HG03066 (cell line): ENCODE data around the gene VPS41.

Source experiments
- ATAC-seq: cut with Tn5 transposase; IDR thresholded peaks from one replicate; pipeline ENCODE4 v1.9.1; 2021; ENCODE audit warnings: low read depth; ENCODE audit not compliant: unreplicated experiment

Gene VPS41

DNA sequence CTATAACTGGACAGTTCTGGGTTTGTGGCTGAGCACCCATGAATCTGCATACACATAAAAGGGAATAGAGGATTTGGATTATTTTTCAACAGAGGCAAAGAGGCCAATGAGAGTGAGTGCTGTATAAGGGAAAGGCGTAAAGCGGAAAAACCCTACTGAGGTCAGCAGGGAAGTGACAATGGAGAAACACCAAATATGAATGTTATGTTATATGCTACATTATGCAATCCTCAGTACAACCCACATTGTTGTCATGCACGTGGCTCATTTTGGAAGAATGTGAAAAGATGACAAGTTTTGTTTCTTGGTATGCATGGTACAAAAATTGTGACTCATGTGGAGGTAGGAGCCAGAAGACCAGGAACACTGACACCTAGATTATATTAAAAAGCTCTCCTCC lies 164.2 kb downstream of the VPS41 start:
- no peak for ATAC-seq

DNA sequence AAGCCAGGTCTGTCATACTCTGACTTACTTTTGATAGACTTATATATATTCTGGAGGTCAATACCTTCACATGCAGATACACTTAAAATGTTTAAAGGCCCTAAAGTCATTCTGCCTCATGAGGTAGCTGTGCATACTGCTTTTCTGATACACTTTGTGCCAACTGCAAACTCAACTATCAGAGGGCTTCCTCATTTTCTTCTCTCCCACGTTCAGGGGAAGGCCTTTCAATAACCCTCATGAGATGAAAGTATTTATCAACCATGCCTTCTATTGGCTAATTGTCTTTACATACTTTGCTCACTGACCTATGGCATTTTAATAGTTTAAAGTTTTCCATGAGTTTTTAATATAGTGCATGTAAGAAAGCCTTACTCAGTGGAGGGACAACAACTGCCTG lies 165.1 kb downstream of the VPS41 start:
- no peak for ATAC-seq

DNA sequence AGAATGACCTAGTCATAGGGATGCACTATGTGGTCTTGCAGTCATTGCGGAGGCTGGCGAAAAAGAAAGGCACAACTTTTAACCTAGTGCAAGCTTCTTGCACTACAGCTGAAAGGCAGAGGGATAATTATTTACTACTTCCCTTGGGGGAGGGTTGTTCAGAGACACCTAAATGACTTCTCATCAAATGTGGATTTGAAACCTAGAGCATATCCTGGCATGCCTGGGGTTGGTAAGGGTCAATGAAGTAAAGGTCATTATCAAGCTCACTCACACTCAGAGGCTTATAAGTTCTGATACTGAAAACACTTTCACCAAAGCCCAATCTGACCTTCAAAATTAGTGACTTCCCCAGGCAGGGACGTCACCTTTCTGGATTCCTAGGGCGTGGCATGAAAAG lies 168.9 kb downstream of the VPS41 start:
- ATAC-seq: no peak

DNA sequence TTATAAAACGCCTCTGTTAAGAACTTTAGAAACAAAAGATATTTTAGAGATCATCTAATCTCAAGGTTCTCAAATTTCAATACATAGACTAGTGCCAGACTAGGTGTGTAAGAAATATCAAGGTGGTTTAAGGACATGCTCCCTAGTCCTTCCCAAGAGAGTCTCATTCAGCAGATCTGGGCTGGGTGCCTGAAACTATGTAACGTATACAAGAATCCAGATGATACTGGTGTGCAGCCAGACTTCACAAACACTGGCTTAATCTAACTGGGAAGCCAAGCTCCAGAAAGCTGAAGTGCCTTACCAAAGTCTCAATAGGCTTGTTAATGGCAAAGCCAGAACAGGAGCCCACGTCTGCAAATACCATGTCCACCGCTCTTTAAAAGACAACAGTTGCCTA lies 172.9 kb downstream of the VPS41 start:
- no peak for ATAC-seq

DNA sequence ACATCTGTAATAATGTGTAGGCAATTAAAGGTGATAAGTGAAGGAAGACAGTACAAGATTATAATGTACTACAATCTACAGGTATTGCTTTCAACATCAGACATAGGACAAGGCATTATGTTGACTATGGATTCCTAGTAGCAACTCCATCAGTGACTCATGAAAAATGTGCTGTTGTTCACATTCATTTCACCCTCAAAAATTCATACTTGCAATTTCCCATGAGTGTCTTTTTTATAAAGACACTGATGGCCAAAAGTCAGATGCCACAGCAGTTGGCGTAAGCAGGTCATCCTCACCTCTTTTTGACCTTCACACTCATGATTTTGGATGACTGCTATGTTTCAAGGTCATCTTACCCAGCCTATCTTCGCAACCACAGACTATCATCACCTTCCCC lies 177.8 kb downstream of the VPS41 start:
- ATAC-seq: no peak

DNA sequence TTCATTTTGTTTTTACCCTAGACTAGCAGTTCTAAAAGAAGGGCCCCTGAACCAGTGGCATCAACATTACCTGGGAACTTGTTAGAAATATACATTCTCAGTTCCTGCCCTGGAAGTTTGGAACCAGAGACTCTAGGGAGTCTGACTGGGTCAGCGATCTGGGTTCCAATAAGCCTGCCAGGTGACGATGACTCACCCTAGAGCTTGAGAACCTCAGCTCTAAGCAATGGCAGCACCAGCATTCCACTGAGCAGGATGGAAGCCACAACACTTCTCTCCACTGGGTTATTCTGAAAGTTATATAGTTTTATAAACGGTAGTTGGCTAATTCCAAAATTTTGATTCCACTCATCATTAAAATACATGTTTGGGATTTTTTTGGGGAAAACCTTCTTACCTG lies 180.8 kb downstream of the VPS41 start:
- ATAC-seq: no peak

DNA sequence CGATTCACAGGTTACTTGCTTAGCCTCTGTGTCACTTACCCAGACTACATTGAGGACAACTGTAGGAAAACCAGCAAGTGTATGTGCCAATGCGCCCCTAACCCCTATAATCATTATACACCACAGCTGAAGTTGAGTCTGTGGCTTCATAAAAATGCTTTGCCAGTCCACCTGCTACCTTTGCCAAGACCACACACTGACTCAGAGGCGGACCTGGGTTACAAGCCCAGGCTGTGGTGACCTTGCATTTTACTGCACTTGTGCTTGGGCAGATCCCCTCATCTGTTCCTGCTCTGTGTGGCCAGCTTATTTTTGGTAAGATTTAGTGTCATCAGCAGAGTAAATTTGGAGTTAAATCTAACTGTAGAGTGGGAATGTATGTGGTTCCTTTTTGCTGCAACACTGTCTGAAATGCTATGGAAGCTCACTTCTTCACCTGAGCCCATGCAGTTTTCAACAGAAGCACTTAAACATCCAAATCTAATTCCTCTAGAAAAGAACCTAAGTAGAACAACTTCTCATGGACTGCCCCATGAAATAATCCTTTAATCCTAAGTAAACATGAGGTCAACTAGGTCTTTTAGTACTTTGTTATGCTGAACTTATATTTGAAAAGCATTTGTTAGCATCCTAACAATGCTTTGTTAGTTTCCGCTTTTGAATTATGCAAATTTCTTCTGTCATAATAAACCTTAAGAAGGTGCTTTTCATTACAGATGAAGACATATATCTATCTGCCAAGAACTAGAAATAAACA lies 181.6 kb downstream of the VPS41 start:
- ATAC-seq: no peak

DNA sequence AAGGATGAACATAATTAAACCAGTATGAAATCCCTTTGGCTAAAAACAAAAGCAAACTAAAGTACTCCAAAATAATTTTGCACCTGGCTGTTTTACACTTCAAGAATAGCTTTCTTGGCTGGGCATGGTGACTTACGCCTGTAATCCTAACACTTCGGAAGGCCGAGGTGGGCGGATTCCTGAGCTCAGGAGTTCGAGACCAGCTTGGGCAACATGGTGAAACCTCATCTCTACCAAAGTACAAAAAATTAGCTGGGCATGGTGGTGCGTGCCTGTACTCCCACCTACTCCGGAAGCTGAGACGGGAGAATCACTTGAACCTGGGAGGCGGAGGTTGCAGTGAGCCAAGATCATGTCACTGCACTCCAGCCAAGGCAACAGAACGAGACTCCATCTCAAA lies 185.7 kb downstream of the VPS41 start:
- no peak for ATAC-seq

DNA sequence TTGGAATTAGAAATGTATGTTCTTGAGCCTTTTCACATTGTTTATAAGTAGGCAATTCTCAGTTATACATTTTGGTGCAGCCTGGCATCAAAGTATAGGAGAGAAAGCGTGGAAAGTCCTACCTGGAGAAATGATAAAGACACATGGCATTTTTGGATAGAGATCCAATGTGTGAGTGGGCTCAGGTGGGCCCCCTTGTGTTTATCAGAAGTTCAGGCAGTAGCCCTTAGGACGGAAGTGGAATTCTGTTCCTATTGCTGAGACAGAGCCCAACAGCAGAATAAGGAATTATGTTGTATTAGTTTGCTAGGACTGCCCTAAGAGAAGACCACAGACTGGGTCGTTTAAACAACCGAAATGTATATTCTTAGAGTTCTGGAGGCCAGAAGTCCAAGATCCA lies 192.6 kb downstream of the VPS41 start:
- ATAC-seq: no peak

DNA sequence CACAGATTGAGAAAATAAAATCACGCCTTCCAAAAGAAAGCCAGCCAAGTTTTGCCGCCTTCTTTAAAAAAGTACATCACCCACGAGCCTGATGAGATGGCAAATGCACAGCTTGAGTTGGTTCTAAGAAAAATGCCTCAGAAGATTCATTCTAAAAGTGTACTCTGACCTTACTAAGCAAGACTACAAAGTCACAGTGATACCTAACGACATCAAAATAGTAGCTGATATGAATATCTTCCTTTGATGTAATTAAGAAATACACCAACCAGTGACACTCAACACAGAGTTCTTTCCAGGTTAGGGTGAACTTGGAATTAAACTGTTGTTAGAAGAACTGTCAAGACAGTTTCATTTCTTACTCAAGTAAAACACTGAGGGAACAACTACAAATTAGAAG lies 199.9 kb downstream of the VPS41 start:
- no peak for ATAC-seq

DNA sequence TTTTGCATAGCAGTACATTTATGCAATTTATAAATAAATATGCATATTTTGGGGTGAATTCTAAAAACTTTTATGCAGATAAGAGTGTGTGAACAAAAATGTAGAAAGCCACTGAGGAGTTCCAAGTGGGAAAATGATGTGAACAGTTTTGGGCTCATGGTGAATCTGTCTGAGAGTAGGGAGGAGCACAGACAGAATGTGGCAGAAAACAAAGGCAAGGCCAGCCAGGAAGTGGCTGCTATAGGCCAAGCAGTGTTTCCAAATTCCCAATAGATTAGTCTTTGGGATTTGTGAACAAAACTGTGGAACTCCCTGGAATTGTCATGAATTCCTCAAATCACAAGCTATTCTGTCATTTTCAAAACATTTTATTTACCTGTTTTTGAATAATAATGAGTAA lies 204.2 kb downstream of the VPS41 start:
- no peak for ATAC-seq

DNA sequence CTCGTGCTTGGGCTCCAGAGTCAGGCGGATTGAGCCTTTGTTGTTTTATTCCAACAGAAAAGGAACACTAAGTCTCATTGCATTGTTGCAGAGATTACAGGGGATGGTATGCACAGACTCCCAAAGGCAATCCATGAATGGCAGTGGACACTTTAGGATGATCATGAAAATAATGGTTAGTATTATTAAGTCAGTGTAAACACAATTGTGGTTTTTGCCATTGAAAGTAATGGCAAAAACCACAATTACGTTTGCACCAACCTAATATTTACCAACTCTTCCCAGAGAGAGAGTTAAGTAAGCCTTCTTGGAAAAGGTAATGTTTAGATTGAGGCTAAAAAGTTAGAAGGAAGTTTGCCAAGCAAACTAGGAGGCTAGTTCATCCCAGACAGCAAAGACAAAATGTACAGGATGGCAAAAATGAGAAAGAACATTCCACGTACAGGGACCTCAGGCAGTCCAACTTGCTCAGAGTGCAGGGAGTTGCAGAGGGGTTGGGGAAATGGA lies 204.9 kb downstream of the VPS41 start:
- no peak for ATAC-seq

DNA sequence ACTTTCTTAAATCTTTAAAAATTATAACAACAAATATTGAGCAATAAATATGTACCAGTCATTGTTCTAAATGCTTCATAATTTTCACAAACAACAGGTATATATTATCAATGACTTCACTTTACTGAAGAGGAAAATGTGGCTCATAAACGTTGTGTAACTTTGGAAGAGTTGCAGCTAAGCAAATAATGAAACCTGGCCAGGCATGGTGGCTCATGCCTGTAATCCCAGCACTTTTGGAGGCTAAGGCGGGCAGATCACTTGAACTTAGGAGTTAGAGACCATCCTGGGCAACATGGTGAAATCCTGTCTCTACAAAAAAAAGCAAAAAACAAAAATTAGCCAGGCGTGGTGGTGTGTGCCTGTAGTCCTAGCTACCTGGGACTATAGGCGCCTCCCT lies 205.9 kb downstream of the VPS41 start:
- no peak for ATAC-seq

DNA sequence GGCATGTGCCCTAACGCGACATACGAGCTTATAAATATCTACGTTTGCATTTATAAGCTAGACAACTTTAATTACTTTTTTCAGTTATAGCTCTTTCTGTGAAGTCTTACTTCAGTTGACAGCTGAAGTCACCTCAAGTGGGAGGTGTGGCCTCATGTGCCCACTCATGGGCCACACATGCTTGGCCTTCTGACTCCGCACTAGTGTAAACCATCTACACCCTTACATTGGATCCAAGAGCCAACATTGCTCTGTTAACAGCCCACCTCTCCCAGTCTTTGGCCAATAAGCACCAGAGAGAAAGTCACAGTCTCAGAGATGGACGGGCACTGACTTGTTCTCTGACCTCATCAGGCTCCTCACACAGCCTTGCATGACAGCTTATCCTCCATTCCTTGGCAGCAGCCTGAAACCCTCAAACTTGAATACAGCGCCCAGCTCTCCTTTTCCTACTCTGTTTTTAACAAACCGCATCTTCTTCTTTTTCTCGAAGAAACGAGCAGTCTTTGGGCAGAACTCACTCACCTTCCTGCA lies 206.9 kb downstream of the VPS41 start:
- ATAC-seq: no peak

DNA sequence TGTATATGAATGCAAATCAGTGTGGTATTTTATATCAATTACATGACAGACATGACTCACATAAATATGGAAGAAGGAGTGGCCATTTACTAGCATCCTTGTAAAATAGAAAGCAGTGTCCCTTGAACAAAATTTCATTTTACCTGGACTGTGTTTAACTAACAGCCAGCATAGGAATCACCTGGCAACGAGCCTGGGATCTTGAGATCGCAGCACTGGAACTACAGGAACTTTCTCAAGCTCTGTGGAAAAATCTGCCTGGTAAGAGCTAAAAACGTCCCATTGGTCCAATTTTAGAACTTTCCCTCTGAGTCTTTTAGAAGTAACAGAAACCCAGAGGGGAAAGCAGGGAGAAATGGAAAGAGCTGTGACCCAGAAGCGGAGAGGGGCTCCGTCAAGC lies 208.9 kb downstream of the VPS41 start:
- no peak for ATAC-seq

DNA sequence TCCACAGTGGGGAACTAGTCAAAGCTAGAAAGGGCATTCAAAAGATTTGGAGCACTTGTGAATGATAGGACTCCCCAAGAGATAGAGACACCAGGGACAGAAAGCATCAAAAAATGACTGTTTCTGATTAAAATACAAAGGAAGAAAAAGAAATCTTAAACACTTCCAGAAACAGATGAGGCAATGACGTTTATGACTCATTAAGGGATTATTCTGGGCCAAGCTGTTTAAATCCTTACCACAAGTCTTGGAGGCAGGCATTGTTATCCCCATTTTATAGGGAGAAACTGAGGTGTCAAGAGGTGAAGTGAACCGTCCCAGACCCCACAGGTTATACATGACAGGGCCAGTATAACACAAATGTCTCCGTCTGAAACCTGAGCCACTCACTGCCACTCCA lies 209.5 kb downstream of the VPS41 start:
- ATAC-seq: no peak

DNA sequence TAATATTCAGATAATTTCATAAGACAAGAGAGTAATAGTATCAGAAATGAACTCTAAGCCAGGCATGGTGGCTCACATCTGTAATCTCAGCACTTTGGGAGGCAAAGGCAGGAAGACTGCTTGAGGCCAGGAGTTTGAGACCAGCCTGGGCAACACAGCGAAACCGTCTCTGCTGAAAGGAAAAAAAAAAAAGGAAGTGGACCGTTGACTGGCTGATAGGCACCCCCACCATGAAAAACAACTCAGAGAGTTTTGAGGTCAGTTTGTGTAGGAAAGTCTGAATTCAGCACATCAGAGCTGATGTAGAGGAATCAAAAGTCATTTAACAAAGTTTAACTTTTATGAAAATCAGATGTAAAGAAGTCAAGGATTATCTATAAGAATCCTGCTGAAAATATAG lies 214.7 kb downstream of the VPS41 start:
- ATAC-seq: no peak

DNA sequence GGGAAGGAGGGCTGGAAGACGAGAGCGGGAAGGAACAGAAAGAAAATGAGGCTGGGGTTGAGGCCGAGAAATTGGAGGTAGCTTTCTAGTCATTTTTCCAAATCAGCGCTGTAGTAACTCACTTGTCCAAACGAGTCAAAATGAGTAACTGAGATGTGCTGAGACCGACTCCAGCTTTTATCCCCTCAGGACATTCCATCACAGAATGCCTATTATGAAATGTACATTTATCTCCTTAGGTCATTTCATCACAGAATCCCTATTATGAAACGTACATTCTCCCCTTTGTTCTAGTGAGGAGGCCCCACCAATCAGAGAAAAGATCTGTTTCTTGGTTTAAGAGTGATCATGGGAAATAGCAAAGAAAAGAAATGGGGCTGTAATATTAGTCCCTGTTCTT lies 222.1 kb downstream of the VPS41 start:
- no peak for ATAC-seq

DNA sequence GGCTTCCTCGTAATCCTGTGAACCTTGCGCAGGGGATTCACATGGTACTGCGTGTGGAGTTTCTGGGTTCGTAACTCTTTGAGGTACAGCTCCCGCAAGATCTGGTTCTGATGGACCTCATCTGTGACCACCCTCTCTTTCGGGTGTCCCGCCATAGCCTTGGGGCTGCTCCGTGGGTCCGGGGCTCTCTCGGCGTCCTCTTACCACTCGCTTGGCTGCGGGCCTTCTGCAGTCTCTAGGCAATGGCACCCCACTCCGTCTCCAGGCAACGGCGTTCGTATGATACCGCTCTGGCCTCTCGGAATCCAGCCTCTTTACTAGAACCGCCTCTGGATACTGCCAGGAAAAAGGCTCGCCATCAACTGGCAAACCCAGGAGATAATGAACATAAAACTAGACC lies 223.1 kb downstream of the VPS41 start:
- ATAC-seq: no peak

DNA sequence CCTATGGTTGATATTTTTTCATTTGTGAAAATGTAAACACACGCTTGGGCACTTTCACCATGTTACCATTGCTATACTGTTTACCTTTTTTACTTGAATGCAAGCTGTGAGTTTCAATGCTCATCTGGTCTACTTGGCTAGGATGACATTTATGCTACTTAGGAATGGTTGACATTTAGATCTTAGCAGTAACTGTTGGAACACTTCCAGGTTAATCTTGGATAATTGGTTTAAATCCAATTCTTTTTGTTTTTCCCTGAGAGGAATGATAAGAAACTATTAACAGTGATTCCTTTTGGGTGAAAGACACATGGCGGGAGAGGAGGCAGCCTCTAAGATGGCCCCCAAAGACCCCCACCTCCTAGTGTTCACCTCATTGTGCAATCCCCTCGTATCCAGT lies 226.4 kb downstream of the VPS41 start:
- ATAC-seq: no peak

DNA sequence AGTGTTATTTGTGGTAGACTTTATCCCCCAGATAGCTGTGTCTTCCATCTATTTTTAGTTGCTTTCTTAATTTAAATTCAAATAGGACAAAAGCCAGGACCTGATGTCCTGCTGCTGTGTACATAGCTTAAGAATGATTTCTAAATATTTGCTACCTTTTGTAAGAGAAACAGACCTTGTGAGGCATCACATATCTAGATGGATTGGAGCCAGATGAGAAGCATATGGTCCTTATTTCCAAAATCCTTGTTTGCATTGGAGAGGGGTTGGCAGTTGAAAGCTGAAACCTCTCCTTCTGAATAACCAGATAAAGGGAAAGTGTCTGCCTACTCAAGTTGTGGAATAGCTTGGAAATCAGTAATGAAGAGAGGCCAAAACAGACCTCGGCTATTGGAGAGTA lies 227.1 kb downstream of the VPS41 start:
- no peak for ATAC-seq

DNA sequence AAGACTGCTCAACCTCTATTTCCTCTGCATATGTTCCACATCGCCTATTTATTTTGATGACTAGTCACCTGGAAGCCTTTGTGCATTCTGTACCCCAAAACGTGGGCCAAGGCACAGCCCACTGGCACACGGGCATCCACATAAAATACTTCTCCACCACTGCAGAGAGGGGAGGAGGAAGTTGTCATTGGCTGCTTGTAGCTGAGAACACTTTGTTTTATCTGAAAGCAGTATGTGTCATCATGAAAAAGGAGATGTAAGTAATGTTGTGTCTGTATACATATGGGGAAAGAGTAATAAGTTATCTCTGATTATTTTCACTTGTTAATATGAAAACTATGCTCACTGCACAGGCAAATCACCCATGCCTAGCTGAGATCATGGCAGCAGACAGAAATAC lies 229.6 kb downstream of the VPS41 start:
- no peak for ATAC-seq

DNA sequence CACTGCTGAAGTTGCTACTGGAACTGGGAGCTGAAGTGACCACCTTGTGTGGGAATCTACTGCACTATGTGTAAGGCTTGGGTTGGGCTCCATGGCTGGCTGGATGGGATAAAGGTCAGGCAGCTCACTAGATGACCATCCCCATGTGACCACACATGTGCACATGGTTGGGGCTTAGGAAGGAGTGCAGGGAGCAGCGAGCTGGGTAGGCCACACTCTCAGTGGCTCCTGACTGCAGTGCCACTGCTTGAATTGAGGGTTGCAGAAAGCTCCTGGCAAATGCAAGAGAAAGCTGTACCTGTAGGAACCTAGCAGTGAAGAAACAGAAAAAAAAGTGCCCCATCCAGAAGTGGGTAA lies 230.3 kb downstream of the VPS41 start:
- no peak for ATAC-seq
